HCT116 (cell line): ENCODE data around the gene GRHPR. TPM values are rescaled to one million over a fixed set of nuclear protein-coding genes. Genes with fewer than 3 reads are reported as not detected.

Source experiments
- ATAC-seq: fragments of 200-7000 bp; cut with Tn5 transposase; 2 replicates; pipeline ENCODE4 v1.9.1; 2020; ENCODE audit warnings: mild to moderate bottlenecking, moderate library complexity
- BruUV-seq: library from RNA; stranded (reverse); fragments of 400-500 nt; replicated peaks from 2 replicates; lab custom pipeline; 2021; lab: Mats Ljungman, UMichigan
- CTCF ChIA-PET: fragments of 300-600 bp; sonication (Branson Sonifier 250); formaldehyde crosslinking; loops from one replicate; lab custom pipeline; 2021; ENCODE audit warnings: antibody characterized with exemption; lab: Charles Lee
- POLR2A ChIA-PET: fragments of 300-600, 350-600 bp; sonication (Branson Sonifier 250); formaldehyde crosslinking; loops from one replicate; lab custom pipeline; 2021; ENCODE audit warnings: antibody characterized with exemption; lab: Charles Lee
- RAD21 ChIA-PET, 2 experiments: fragments of 300-600 bp; sonication (Branson Sonifier 250); formaldehyde crosslinking; loops; one replicate each; lab custom pipeline; 2023; ENCODE audit warnings: low total read pairs in 2 of 2; ENCODE audit not compliant: uncharacterized antibody in 2 of 2, unreplicated experiment in 2 of 2, low non-redundant PET in 1 of 2; lab: Charles Lee
- DNase-seq: peaks from one replicate; pipeline ENCODE4 v3.0.0-alpha.2; 2010; ENCODE audit warnings: low read depth, low spot score
- H2AFZ ChIP-seq: fragments of 200-600 bp; shearing (Covaris generic), sonication (generic); 2 replicates; pipeline ENCODE4 v1.6.1; 2017; ENCODE audit warnings: low read depth, mixed run types, mixed read lengths, antibody characterized with exemption, low read length; ENCODE audit not compliant: poor library complexity, severe bottlenecking
- H3K27ac ChIP-seq: 2 replicates; pipeline ENCODE4 v1.5.1; 2012; ENCODE audit warnings: low read depth, low read length
- H3K27me3 ChIP-seq: fragments of 200-600 bp; sonication (generic); 2 replicates; pipeline ENCODE4 v1.6.1; 2016; ENCODE audit warnings: mixed run types, low read length, mixed read lengths; ENCODE audit not compliant: insufficient read depth
- H3K36me3 ChIP-seq, 2 experiments: fragments of 200-500 bp in 1 of 2; fragments of 200-600 bp in 1 of 2; sonication (Bioruptor generic) in 1 of 2; sonication (generic) in 1 of 2; 2 replicates each; pipeline versions ENCODE4 v1.5.1 to v1.6.1; 2014 to 2016; ENCODE audit warnings: low read length in 2 of 2, inconsistent platforms in 1 of 2, mixed read lengths in 1 of 2, mixed run types in 1 of 2; ENCODE audit not compliant: insufficient read depth in 2 of 2, control insufficient read depth in 1 of 2
- H3K4me1 ChIP-seq, 2 experiments: fragments of 200-600 bp in 1 of 2; sonication (generic) in 1 of 2; 2 replicates each; pipeline versions ENCODE4 v1.5.1 to v1.6.1; 2012 to 2017; ENCODE audit warnings: low read length in 2 of 2, inconsistent platforms in 1 of 2, mild to moderate bottlenecking in 1 of 2, mixed read lengths in 1 of 2, mixed run types in 1 of 2, moderate library complexity in 1 of 2; ENCODE audit not compliant: insufficient read depth in 2 of 2, control insufficient read depth in 1 of 2
- H3K4me2 ChIP-seq: fragments of 200-600 bp; sonication (generic); 2 replicates; pipeline ENCODE4 v1.6.1; 2017; ENCODE audit warnings: mixed run types, low read length, mixed read lengths
- H3K4me3 ChIP-seq, 2 experiments: fragments of 200-600 bp in 1 of 2; sonication (generic) in 1 of 2; replicated peaks in 1 of 2; 2 replicates each; pipeline ENCODE4 v1.5.1; 2011 to 2016; ENCODE audit warnings: low read length in 2 of 2, control low read depth in 1 of 2, low read depth in 1 of 2, mild to moderate bottlenecking in 1 of 2, mixed read lengths in 1 of 2, mixed run types in 1 of 2
- H3K79me2 ChIP-seq: fragments of 200-600 bp; sonication (generic); 2 replicates; pipeline ENCODE4 v1.6.1; 2017; ENCODE audit warnings: mild to moderate bottlenecking, mixed run types, low read length, moderate library complexity, mixed read lengths; ENCODE audit not compliant: insufficient read depth
- H3K9ac ChIP-seq: fragments of 200-600 bp; sonication (generic); 2 replicates; pipeline ENCODE4 v1.6.1; 2016; ENCODE audit warnings: low read length, mixed read lengths
- H3K9me2 ChIP-seq: fragments of 200-600 bp; sonication (generic), shearing (Covaris generic); 2 replicates; pipeline ENCODE4 v1.6.1; 2017; ENCODE audit warnings: mixed run types, mild to moderate bottlenecking, moderate library complexity; ENCODE audit not compliant: insufficient read depth
- H3K9me3 ChIP-seq, 2 experiments: fragments of 200-500 bp in 1 of 2; fragments of 200-600 bp in 1 of 2; sonication (Bioruptor generic) in 1 of 2; sonication (generic) in 1 of 2; 2 replicates each; pipeline ENCODE4 v1.6.1; 2014 to 2017; ENCODE audit warnings: low read length in 2 of 2, mixed read lengths in 2 of 2, inconsistent platforms in 1 of 2, low read depth in 1 of 2, mild to moderate bottlenecking in 1 of 2, mixed run types in 1 of 2, moderate library complexity in 1 of 2; ENCODE audit not compliant: control insufficient read depth in 1 of 2, insufficient read depth in 1 of 2
- H4K20me1 ChIP-seq: fragments of 200-600 bp; sonication (generic), shearing (Covaris generic); 2 replicates; pipeline ENCODE4 v1.6.1; 2017; ENCODE audit warnings: mixed run types, mild to moderate bottlenecking, moderate library complexity; ENCODE audit not compliant: insufficient read depth
- CBX3 ChIP-seq: IDR thresholded peaks from 2 replicates; pipeline ENCODE4 v1.6.1; 2012; ENCODE audit warnings: low read depth
- EGR1 ChIP-seq: IDR thresholded peaks from 2 replicates; pipeline ENCODE4 v1.6.1; 2012; ENCODE audit warnings: low read depth
- ELF1 ChIP-seq: IDR thresholded peaks from 2 replicates; pipeline ENCODE4 v1.6.1; 2012; ENCODE audit warnings: low read depth, borderline replicate concordance
- EZH2phosphoT487 ChIP-seq: fragments of 200-600 bp; IDR thresholded peaks from 2 replicates; pipeline ENCODE4 v1.6.1; 2018; ENCODE audit warnings: antibody characterized with exemption, borderline replicate concordance
- POLR2A ChIP-seq: IDR thresholded peaks from 2 replicates; pipeline ENCODE4 v1.7.0; 2011; ENCODE audit warnings: borderline replicate concordance; ENCODE audit not compliant: insufficient read depth, insufficient read length; ENCODE audit errors: extremely low read depth
- RAD21 ChIP-seq: IDR thresholded peaks from 2 replicates; pipeline ENCODE4 v1.6.1; 2012; ENCODE audit warnings: low read depth, mild to moderate bottlenecking
- SP1 ChIP-seq: IDR thresholded peaks from 2 replicates; pipeline ENCODE4 v1.6.1; 2012; ENCODE audit warnings: low read depth
- YY1 ChIP-seq: IDR thresholded peaks from 2 replicates; pipeline ENCODE4 v1.6.1; 2011; ENCODE audit warnings: low read length, low read depth, moderate library complexity, mild to moderate bottlenecking; ENCODE audit not compliant: insufficient replicate concordance; ENCODE audit errors: extremely low read depth
- intact Hi-C: fragments of 100-400 bp; cut with micrococcal nuclease; formaldehyde crosslinking; loops from 2 replicates; pipeline ENCODE4 v1.10.0; 2022
- total RNA-seq: library from RNA; stranded (reverse); gene quantifications from one replicate; pipeline ENCODE4 v1.2.1, GENCODE V29; 2021; ENCODE audit not compliant: unreplicated experiment
- TF ChIP-seq, protein P1 (sequence below), 3 experiments: fragments of 200-600 bp in 1 of 3; sonication (generic) in 1 of 3; IDR thresholded peaks in 2 of 3; conservative IDR thresholded peaks in 1 of 3; 2 replicates each; pipeline ENCODE4 v1.5.1; 2012 to 2017; ENCODE audit warnings: low read depth in 2 of 3, low read length in 2 of 3, antibody characterized with exemption in 1 of 3, borderline replicate concordance in 1 of 3, control low read depth in 1 of 3, mild to moderate bottlenecking in 1 of 3, mixed read lengths in 1 of 3, mixed run types in 1 of 3, moderate library complexity in 1 of 3; ENCODE audit not compliant: insufficient read depth in 1 of 3

GRHPR gene
- total RNA-seq, 1 experiment from 2014 or later: 106 TPM

GRCh38 chr9:37383876-37384746, 38.4 kb upstream of the GRHPR start:
- ChIA-PET RAD21 (no interaction called here), POLR2A (no interaction called here)
- DNase-seq: no peak
- Histone ChIP-seq H3K4me3 (no peak overlapping the region), H3K9me3 (no peaks in the 10 kb centered on the region; a peak in 1 of 4 replicates), H2AFZ (no peak overlapping the region), H3K79me2 (no peaks in the 10 kb centered on the region), H3K27me3 (no peaks in the 10 kb centered on the region)
- intact Hi-C loops: no loop called here
- no peak for TF ChIP-seq YY1
- no peak for TF ChIP-seq ELF1
- TF ChIP-seq, protein P1, sequence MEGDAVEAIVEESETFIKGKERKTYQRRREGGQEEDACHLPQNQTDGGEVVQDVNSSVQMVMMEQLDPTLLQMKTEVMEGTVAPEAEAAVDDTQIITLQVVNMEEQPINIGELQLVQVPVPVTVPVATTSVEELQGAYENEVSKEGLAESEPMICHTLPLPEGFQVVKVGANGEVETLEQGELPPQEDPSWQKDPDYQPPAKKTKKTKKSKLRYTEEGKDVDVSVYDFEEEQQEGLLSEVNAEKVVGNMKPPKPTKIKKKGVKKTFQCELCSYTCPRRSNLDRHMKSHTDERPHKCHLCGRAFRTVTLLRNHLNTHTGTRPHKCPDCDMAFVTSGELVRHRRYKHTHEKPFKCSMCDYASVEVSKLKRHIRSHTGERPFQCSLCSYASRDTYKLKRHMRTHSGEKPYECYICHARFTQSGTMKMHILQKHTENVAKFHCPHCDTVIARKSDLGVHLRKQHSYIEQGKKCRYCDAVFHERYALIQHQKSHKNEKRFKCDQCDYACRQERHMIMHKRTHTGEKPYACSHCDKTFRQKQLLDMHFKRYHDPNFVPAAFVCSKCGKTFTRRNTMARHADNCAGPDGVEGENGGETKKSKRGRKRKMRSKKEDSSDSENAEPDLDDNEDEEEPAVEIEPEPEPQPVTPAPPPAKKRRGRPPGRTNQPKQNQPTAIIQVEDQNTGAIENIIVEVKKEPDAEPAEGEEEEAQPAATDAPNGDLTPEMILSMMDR (IDR thresholded peaks at IDR 0.05 in 2 of 3, conservative IDR thresholded peaks at IDR 0.05 in 1 of 3; ENCODE audit: borderline replicate concordance in 1 of 3, insufficient read depth in 1 of 3, low read depth in 2 of 3, low read length in 2 of 3): no peak
- TF ChIP-seq RAD21: no peak
- no peak for TF ChIP-seq CBX3
- TF ChIP-seq EGR1: no peak
- TF ChIP-seq EZH2phosphoT487: no peak
- no peak for TF ChIP-seq SP1
- no peak for TF ChIP-seq POLR2A
- TF ChIP-seq, all 23 proteins: peak for 0
- Histone ChIP-seq H3K9me2 (no peaks in the 10 kb centered on the region), H3K27ac (no peak overlapping the region), H3K36me3 (no peaks in the 10 kb centered on the region), H3K9ac (no peak overlapping the region), H3K4me1 (peaks cover 0 to 5% of the 10 kb centered on the region in 2 experiments; a peak in 1 of 4 replicates), H4K20me1 (no peaks in the 10 kb centered on the region), H3K4me2 (no peak overlapping the region)
- CTCF ChIA-PET: no interaction called here
- BruUV-seq: no TSS peak
- no peak for ATAC-seq
